Testis (tissue), 3 donors: ENCODE data around the gene DLG2. TPM values are rescaled to one million over a fixed set of nuclear protein-coding genes. Genes with fewer than 3 reads are reported as not detected.
"Not testable (repeated sequence)": the region's sequence is repeated elsewhere in the genome, so short reads cannot be mapped to it uniquely, and the experiment has no call there.

Source experiments
- DNase-seq: peaks from one replicate; pipeline ENCODE4 v3.0.0-alpha.2; 2019
- H3K27ac ChIP-seq, 2 donors: fragments of 200-600 bp; sonication (generic); one replicate each; pipeline ENCODE4 v1.5.1; 2019
- H3K27me3 ChIP-seq: fragments of 200-600 bp; sonication (generic); one replicate; pipeline ENCODE4 v1.5.1; 2019
- H3K36me3 ChIP-seq: fragments of 200-600 bp; sonication (generic); one replicate; pipeline ENCODE4 v1.5.1; 2017; ENCODE audit warnings: low read depth; ENCODE audit errors: missing control alignments
- H3K4me1 ChIP-seq: fragments of 200-600 bp; sonication (generic); one replicate; pipeline ENCODE4 v1.5.1; 2019
- H3K4me3 ChIP-seq, 2 donors: fragments of 200-600 bp; sonication (generic); one replicate each; pipeline ENCODE4 v1.5.1; 2017 to 2019
- H3K9me3 ChIP-seq: fragments of 200-600 bp; sonication (generic); one replicate; pipeline ENCODE4 v1.5.1; 2017
- CTCF ChIP-seq, 3 experiments: fragments of 450-650 bp in 2 of 3; fragments of 200-600 bp in 1 of 3; sonication (generic) in 1 of 3; IDR thresholded peaks; one replicate each; pipeline ENCODE4 v1.5.1; 2016 to 2019; ENCODE audit warnings: antibody characterized with exemption in 3 of 3, mild to moderate bottlenecking in 2 of 3, moderate library complexity in 1 of 3
- POLR2A ChIP-seq: fragments of 450-650 bp; IDR thresholded peaks from one replicate; pipeline ENCODE4 v1.6.1; 2017; ENCODE audit warnings: antibody characterized with exemption, mild to moderate bottlenecking, moderate library complexity
- WGBS, 2 donors: methylation state at CpG; one replicate each; pipeline ENCODE4 v1.1.5; 2018; 5-methylcytosine and 5-hydroxymethylcytosine counted together
- intact Hi-C: fragments of 100-400 bp; cut with DNase I; formaldehyde crosslinking; loops from one replicate; pipeline ENCODE4 v1.15.1; 2023; ENCODE audit warnings: low total_unique reads
- polyA plus RNA-seq: library from polyadenylated mRNA; stranded (reverse); fragments of 350-450 nt; fragmentation: Illumina TruSeq; extraction: RNeasy Lipid Tissue Mini Kit (QIAGEN cat#74804); gene quantifications from one replicate; pipeline ENCODE4 v1.2.3, GENCODE V29; 2014; ENCODE audit warnings: low read depth, low replicate concordance; ENCODE audit not compliant: insufficient read depth
- total RNA-seq, 2 donors: library from RNA; depleted of rRNA; stranded (reverse); fragments of >200 nt; gene quantifications; one replicate each; pipeline ENCODE4 v1.2.3, GENCODE V29; 2016

DLG2 gene
- total and polyA plus RNA-seq, 3 donors from 2014 or later: 13.8 to 23.0 (median 14.1) TPM

- TF ChIP-seq POLR2A (no peak), CTCF (IDR thresholded peaks at IDR 0.05) (no peak)
- no peaks in the 10 kb centered on the region for H3K27me3 ChIP-seq
- no peaks in the 10 kb centered on the region for H3K36me3 ChIP-seq
- intact Hi-C loops: no loop called here
- peaks cover 32% of the 10 kb centered on the region for H3K4me1 ChIP-seq
- H3K9me3 ChIP-seq: no peaks in the 10 kb centered on the region
- DNase-seq: peak; percentile 19
- H3K4me3 ChIP-seq: peak overlapping the region; percentile 88 to 97
- H3K27ac ChIP-seq: peak overlapping the region; percentile 98 to 99
- WGBS, 2 donors: 3% methylated on average over 10 of the region's 10 CpGs
These were observed 36.1 kb upstream of the DLG2 start for GRCh38 chr11:85663080-85663752.

DNA sequence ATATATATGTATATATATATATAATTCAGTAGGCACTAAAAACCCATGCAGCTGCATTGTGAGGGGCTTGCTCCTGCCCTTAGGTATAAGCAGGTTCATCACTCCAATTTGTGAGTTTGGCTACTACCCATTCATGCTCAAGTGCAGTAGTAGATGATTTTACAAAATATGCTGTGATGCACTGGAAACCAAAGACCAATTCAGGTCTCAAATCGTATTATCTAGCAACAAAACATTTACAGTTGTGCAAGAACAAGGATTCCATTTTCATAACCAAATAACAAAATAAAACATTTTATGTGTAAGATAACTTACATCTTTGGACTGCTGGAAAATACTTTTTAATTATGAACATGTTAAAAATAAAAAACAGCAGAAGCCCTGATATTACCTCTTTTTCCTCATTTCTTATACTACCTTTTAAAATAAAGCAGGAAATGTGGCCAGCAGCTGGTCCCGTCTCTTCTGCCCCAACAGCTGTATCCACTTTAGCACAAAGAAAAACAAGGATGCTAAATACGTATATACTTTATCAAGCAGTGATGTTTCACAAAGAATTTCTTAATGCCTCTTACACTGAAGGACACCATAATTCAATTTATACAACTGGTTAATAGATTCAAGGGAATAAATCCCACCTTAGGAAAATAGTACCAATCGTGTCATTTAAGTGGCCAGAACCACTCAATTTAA is 35.0 kb upstream of the DLG2 start:
- H3K9me3 ChIP-seq: no peaks in the 10 kb centered on the region
- H3K4me1 ChIP-seq: peaks cover 35% of the 10 kb centered on the region
- no peaks in the 10 kb centered on the region for H3K27me3 ChIP-seq
- H3K36me3 ChIP-seq: no peaks in the 10 kb centered on the region
- TF ChIP-seq POLR2A (no peak), CTCF (IDR thresholded peaks at IDR 0.05) (no peak)
- WGBS, 2 donors: 5 to 7% methylated on average over 4 of the region's 4 CpGs
- no peak for DNase-seq
- H3K4me3 ChIP-seq: peak overlapping the region; percentile 88 to 97
- intact Hi-C loops: no loop called here
- H3K27ac ChIP-seq: peak overlapping the region in 1 of 2 donors; percentile 99

- Histone ChIP-seq H3K27me3 (no peaks in the 10 kb centered on the region), H3K36me3 (no peaks in the 10 kb centered on the region), H3K9me3 (no peaks in the 10 kb centered on the region), H3K4me1 (peaks cover 35% of the 10 kb centered on the region), H3K27ac (peak overlapping the region in 1 of 2 donors; percentile 27), H3K4me3 (no peak overlapping the region)
- WGBS, 2 donors: 30 to 38% methylated on average over 1 of the region's 1 CpG
- TF ChIP-seq CTCF (IDR thresholded peaks at IDR 0.05) (no peak), POLR2A (no peak)
- no peak for DNase-seq
- intact Hi-C loops: no loop called here
These were observed 31.0 kb upstream of the DLG2 start for GRCh38 chr11:85658180-85658579.

GRCh38 chr11:85656777-85657176 is 29.6 kb upstream of the DLG2 start:
- H3K27me3 ChIP-seq: no peaks in the 10 kb centered on the region
- intact Hi-C loops: no loop called here
- DNase-seq: no peak
- no peaks in the 10 kb centered on the region for H3K9me3 ChIP-seq
- H3K36me3 ChIP-seq: no peaks in the 10 kb centered on the region
- H3K27ac ChIP-seq: no peak overlapping the region
- TF ChIP-seq CTCF (IDR thresholded peaks at IDR 0.05) (no peak), POLR2A (no peak)
- no peak overlapping the region for H3K4me3 ChIP-seq
- WGBS, 2 donors: 92 to 100% methylated on average over 1 of the region's 1 CpG
- H3K4me1 ChIP-seq: peaks cover 24% of the 10 kb centered on the region

- H3K4me1 ChIP-seq, H3K9me3 ChIP-seq, intact Hi-C loops, H3K27ac ChIP-seq, H3K4me3 ChIP-seq, H3K36me3 ChIP-seq, DNase-seq, H3K27me3 ChIP-seq: not testable (repeated sequence)
- 97% methylated on average over 4 of the region's 4 CpGs for WGBS, 2 donors
These were observed 27.2 kb upstream of the DLG2 start for GRCh38 chr11:85654343-85654742.
